ENCODE data around the gene RAD51B.

DNA sequence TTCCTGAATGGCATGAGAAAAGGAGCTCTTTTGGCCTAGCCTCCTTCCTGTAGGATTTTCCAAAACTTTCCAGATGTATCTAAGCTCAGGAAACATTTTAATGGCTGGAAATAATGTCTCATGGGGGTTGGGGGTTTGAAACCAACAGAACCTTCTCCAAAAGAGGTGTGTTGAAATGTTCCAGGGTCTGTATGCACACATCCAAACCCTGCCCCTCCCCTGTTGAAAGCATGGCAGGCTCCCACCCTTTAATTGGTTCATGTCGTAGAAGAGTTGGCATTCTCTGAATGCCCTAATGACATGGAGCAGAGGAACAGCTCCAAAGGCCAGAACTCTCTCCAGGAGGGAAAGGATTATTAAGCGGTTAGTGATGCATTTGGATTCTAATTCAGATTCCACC lies 620.1 kb downstream of the RAD51B start:
- TF ChIP-seq CTCF (IDR thresholded peaks at IDR 0.05) (no peak), POLR2A (IDR thresholded peaks at IDR 0.05) (no peak), POLR2AphosphoS5 (IDR thresholded peaks at IDR 0.05) (no peak)
